ENCODE data around the gene MGA.

The MGA gene

GRCh38 chr15:41658689-41659088, 1.5 kb upstream of the MGA start:
- DNase-seq (ENCODE audit: low read depth): no peak

GRCh38 chr15:41659190-41659589, 1.0 kb upstream of the MGA start:
- no peak for DNase-seq (ENCODE audit: low read depth)

GRCh38 chr15:41659855-41660234, 360 bp upstream of the MGA start:
- no peak for DNase-seq (ENCODE audit: low read depth)

- no peak for DNase-seq (ENCODE audit: low read depth)
Observed at GRCh38 chr15:41661078-41661517, 893 bp downstream of the MGA start.

- peak; percentile 66 for DNase-seq (ENCODE audit: low read depth)
Observed at GRCh38 chr15:41661518-41662225, 1.5 kb downstream of the MGA start.

- DNase-seq (ENCODE audit: low read depth): no peak
Observed at GRCh38 chr15:41666353-41666920, 6.2 kb downstream of the MGA start.

GRCh38 chr15:41669701-41670100, 9.5 kb downstream of the MGA start:
- DNase-seq (ENCODE audit: low read depth): no peak

- no peak for DNase-seq (ENCODE audit: low read depth)
Observed at GRCh38 chr15:41671656-41672648, 11.7 kb downstream of the MGA start.

GRCh38 chr15:41675337-41675736, 15.1 kb downstream of the MGA start:
- no peak for DNase-seq (ENCODE audit: low read depth)

- no peak for DNase-seq (ENCODE audit: low read depth)
Observed at GRCh38 chr15:41678742-41679141, 18.5 kb downstream of the MGA start.

- no peak for DNase-seq (ENCODE audit: low read depth)
Observed at GRCh38 chr15:41683955-41684354, 23.8 kb downstream of the MGA start.

GRCh38 chr15:41688671-41689070, 28.5 kb downstream of the MGA start:
- no peak for DNase-seq (ENCODE audit: low read depth)

- DNase-seq (ENCODE audit: low read depth): no peak
Observed at GRCh38 chr15:41689083-41689482, 28.9 kb downstream of the MGA start.

GRCh38 chr15:41689834-41690233, 29.6 kb downstream of the MGA start:
- no peak for DNase-seq (ENCODE audit: low read depth)

GRCh38 chr15:41690636-41691035, 30.4 kb downstream of the MGA start:
- DNase-seq (ENCODE audit: low read depth): no peak

- DNase-seq (ENCODE audit: low read depth): no peak
Observed at GRCh38 chr15:41691471-41691870, 31.3 kb downstream of the MGA start.

- DNase-seq (ENCODE audit: low read depth): no peak
Observed at GRCh38 chr15:41692049-41692448, 31.8 kb downstream of the MGA start.

- DNase-seq (ENCODE audit: low read depth): no peak
Observed at GRCh38 chr15:41693757-41694156, 33.6 kb downstream of the MGA start.

- DNase-seq (ENCODE audit: low read depth): no peak
Observed at GRCh38 chr15:41695750-41696436, 35.7 kb downstream of the MGA start.

GRCh38 chr15:41698779-41699178, 38.6 kb downstream of the MGA start:
- DNase-seq (ENCODE audit: low read depth): no peak

- no peak for DNase-seq (ENCODE audit: low read depth)
Observed at GRCh38 chr15:41703120-41703519, 42.9 kb downstream of the MGA start.

GRCh38 chr15:41713047-41713446, 52.8 kb downstream of the MGA start:
- DNase-seq (ENCODE audit: low read depth): no peak
